OCI-LY7 (cell line): ENCODE data around the gene PRRT4. TPM values are rescaled to one million over a fixed set of nuclear protein-coding genes. Genes with fewer than 3 reads are reported as not detected.

Experiments used
- BruUV-seq: library from RNA; stranded (reverse); fragments of 400-500 nt; replicated peaks from 2 replicates; lab custom pipeline; 2021; lab: Mats Ljungman, UMichigan
- CTCF ChIA-PET: fragments of 300-600 bp; sonication (Branson Sonifier 250); formaldehyde crosslinking; loops from one replicate; lab custom pipeline; 2022; ENCODE audit warnings: antibody characterized with exemption; ENCODE audit not compliant: unreplicated experiment; lab: Charles Lee
- POLR2A ChIA-PET: fragments of 300-600 bp; sonication (Branson Sonifier 250); formaldehyde crosslinking; loops from one replicate; lab custom pipeline; 2022; ENCODE audit warnings: antibody characterized with exemption; lab: Charles Lee
- DNase-seq: peaks from one replicate; pipeline ENCODE4 v3.0.0-alpha.2; 2015; ENCODE audit warnings: low spot score
- H2AFZ ChIP-seq: fragments of 200-600 bp; sonication (generic), shearing (Covaris generic); 2 replicates; pipeline ENCODE4 v1.6.1; 2014; ENCODE audit warnings: mild to moderate bottlenecking, antibody characterized with exemption, low read length, moderate library complexity
- H3K27ac ChIP-seq: fragments of 200-600 bp; sonication (generic); 2 replicates; pipeline ENCODE4 v1.5.1; 2014; ENCODE audit warnings: mixed run types, low read depth, mild to moderate bottlenecking, moderate library complexity, low read length, inconsistent platforms; ENCODE audit not compliant: poor library complexity, severe bottlenecking
- H3K36me3 ChIP-seq: fragments of 200-600 bp; sonication (generic); 2 replicates; pipeline ENCODE4 v1.6.1; 2014; ENCODE audit warnings: mild to moderate bottlenecking, antibody characterized with exemption, low read length, moderate library complexity, mixed read lengths; ENCODE audit not compliant: insufficient read depth
- H3K4me1 ChIP-seq: fragments of 200-600 bp; sonication (generic); 2 replicates; pipeline ENCODE4 v1.5.1; 2014; ENCODE audit warnings: mild to moderate bottlenecking, low read length; ENCODE audit not compliant: insufficient read depth, poor library complexity, severe bottlenecking
- H3K4me2 ChIP-seq: fragments of 200-600 bp; sonication (generic); 2 replicates; pipeline ENCODE4 v1.6.1; 2014; ENCODE audit warnings: mild to moderate bottlenecking, low read length
- H3K4me3 ChIP-seq: fragments of 200-600 bp; sonication (generic); 2 replicates; pipeline ENCODE4 v1.5.1; 2014; ENCODE audit warnings: mild to moderate bottlenecking, low read depth, low read length; ENCODE audit not compliant: poor library complexity, severe bottlenecking
- H3K79me2 ChIP-seq: fragments of 200-600 bp; sonication (generic); 2 replicates; pipeline ENCODE4 v1.6.1; 2016; ENCODE audit warnings: low read depth, mild to moderate bottlenecking, low read length, moderate library complexity, mixed read lengths; ENCODE audit not compliant: insufficient read depth
- H3K9me2 ChIP-seq: fragments of 200-600 bp; sonication (generic); 2 replicates; pipeline ENCODE4 v1.6.1; 2016; ENCODE audit warnings: mild to moderate bottlenecking, low read length, mixed read lengths; ENCODE audit not compliant: insufficient read depth
- H3K9me3 ChIP-seq: fragments of 200-600 bp; sonication (generic); 2 replicates; pipeline ENCODE4 v1.6.1; 2014; ENCODE audit warnings: mild to moderate bottlenecking, mixed run types, low read length, mixed read lengths
- H4K20me1 ChIP-seq: fragments of 200-600 bp; sonication (generic); 2 replicates; pipeline ENCODE4 v1.6.1; 2014; ENCODE audit warnings: mild to moderate bottlenecking, antibody characterized with exemption, low read length, moderate library complexity, mixed read lengths; ENCODE audit not compliant: insufficient read depth
- CTCF ChIP-seq: fragments of 200-600 bp; sonication (generic); conservative IDR thresholded peaks from 2 replicates; pipeline ENCODE4 v1.5.1; 2014; ENCODE audit warnings: mild to moderate bottlenecking, antibody characterized with exemption, low read length, moderate library complexity, mixed read lengths
- EZH2phosphoT487 ChIP-seq: fragments of 200-600 bp; sonication (generic); IDR thresholded peaks from 2 replicates; pipeline ENCODE4 v1.6.1; 2018; ENCODE audit warnings: low read depth, borderline replicate concordance, mild to moderate bottlenecking, mixed run types, antibody characterized with exemption, low read length, moderate library complexity, mixed read lengths
- intact Hi-C: fragments of 100-400 bp; cut with micrococcal nuclease; formaldehyde crosslinking; loops from one replicate; pipeline ENCODE4 v1.10.0; 2022; ENCODE audit not compliant: unreplicated experiment
- total RNA-seq, 2 experiments: library from RNA; depleted of rRNA in 1 of 2; stranded (reverse); fragments of >200 nt in 1 of 2; shearing (Covaris generic) in 1 of 2; gene quantifications; 2 replicates each; pipeline ENCODE4 v1.2.3, GENCODE V29; 2014 to 2022

Gene PRRT4
- total RNA-seq, 2 experiments from 2014 or later, result not detected

- Histone ChIP-seq H3K9me2 (no peaks in the 10 kb centered on the region), H3K27ac (no peak overlapping the region), H3K79me2 (no peaks in the 10 kb centered on the region), H3K9me3 (no peaks in the 10 kb centered on the region), H3K4me1 (no peaks in the 10 kb centered on the region), H2AFZ (no peak overlapping the region), H3K4me3 (no peak overlapping the region), H3K36me3 (peaks cover 21% of the 10 kb centered on the region; the same call in 1 of the 2 replicates), H4K20me1 (no peaks in the 10 kb centered on the region), H3K4me2 (no peak overlapping the region)
- CTCF ChIA-PET, result no interaction called here
- POLR2A ChIA-PET, result interaction anchor here (0.6 to 1.2 kb wide), 3 partner anchors 27 to 58 kb away, joined by 3 read pairs; no protein-coding TSS in a partner anchor
- no peak for DNase-seq
- TF ChIP-seq CTCF, result no peak
- TF ChIP-seq EZH2phosphoT487, result no peak
- no TSS peak for BruUV-seq
- intact Hi-C loops, result no loop called here
These were observed 29.5 kb upstream of the PRRT4 start for GRCh38 chr7:128390871-128391565.

GRCh38 chr7:128389618-128390329 lies 28.3 kb upstream of the PRRT4 start:
- H4K20me1 ChIP-seq, result no peaks in the 10 kb centered on the region
- ChIA-PET POLR2A (no interaction called here), CTCF (interaction anchor here (1.1 kb wide), 1 partner anchor 43 kb away, joined by 4 read pairs; no protein-coding TSS in a partner anchor)
- H3K4me2 ChIP-seq, result no peak overlapping the region
- no TSS peak for BruUV-seq
- H3K79me2 ChIP-seq, result no peaks in the 10 kb centered on the region
- intact Hi-C loops, result no loop called here
- no peak overlapping the region for H3K27ac ChIP-seq
- no peak overlapping the region for H3K4me3 ChIP-seq
- no peaks in the 10 kb centered on the region for H3K9me3 ChIP-seq
- DNase-seq, result no peak
- H3K4me1 ChIP-seq, result no peaks in the 10 kb centered on the region
- no peak overlapping the region for H2AFZ ChIP-seq
- H3K36me3 ChIP-seq, result 0 out of 2 replicates have a peak, but pooled peaks cover 11% of the 10 kb centered on the region
- TF ChIP-seq CTCF, result no peak
- no peaks in the 10 kb centered on the region for H3K9me2 ChIP-seq
